ENCODE measurements around the gene TLE3. TPM values are rescaled to one million over a fixed set of nuclear protein-coding genes. Genes with fewer than 3 reads are reported as not detected.

The TLE3 gene
- total and polyA plus RNA-seq, 2 of the 4 experiments (the other 2 are of a cell fraction): 6.5 to 16.3 TPM

DNA sequence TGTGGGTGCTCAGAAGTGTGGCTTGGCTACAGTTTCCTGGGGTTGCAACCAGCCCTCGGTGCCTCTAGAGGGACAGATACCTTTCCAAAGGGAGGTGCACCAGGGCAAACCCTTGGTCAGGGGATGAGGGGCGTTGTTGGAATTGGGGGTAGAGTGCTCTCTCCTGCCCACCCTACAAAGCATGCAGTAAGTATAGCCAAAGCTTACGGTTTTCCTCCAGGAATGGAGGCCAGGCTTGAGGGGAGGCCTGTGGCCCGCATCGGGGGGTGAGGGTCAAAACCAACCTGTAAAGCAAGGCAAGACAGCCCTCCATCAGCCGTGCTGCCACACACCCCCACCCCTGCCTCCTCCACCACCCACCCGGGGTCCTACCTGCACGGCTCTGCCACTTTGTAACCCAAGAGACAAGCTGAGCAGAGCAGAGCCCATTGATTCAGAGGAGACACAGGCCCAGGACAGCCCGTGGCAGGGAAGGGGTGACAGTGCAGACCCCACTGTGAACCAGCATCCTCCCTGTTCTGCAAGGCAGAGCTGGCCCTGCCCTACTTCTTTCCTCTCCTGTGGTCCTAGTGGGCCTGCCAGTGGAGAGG is 41.5 kb downstream of the TLE3 start:
- no peak overlapping the region for H4K8ac ChIP-seq (ENCODE audit: low read depth in 2 of 2, low read length in 2 of 2)
- in situ Hi-C loops (cut with MboI; ENCODE audit: low sequenced_read_pairs): no loop called here
- no peak overlapping the region for H3K18ac ChIP-seq (ENCODE audit: low read depth, low read length)
- ATAC-seq (ENCODE audit: low read depth) (no peak), DNase-seq (no peak)
- no peak overlapping the region for H2BK15ac ChIP-seq (ENCODE audit: low read depth, low read length)
- H3K4me2 ChIP-seq (ENCODE audit: low read depth, low read length): no peak overlapping the region
- peaks cover 24% of the 10 kb centered on the region for H4K20me1 ChIP-seq (ENCODE audit: insufficient read depth, low read length)
- H3K4me3 ChIP-seq (ENCODE audit: insufficient read depth, low read depth, low read length): no peak overlapping the region
- H3K4me1 ChIP-seq (ENCODE audit: control insufficient read depth, insufficient read depth, low read length): no peaks in the 10 kb centered on the region
- H3K9me1 ChIP-seq (ENCODE audit: insufficient read depth, low read length): peaks cover 9% of the 10 kb centered on the region; the same call in 1 of the 2 replicates
- no peak overlapping the region for H2AK5ac ChIP-seq (ENCODE audit: low read depth, low read length)
- no peak overlapping the region for H2BK20ac ChIP-seq (ENCODE audit: low read depth, low read length)
- 83% methylated on average over 1 of the region's 9 CpGs; no CpG with 5 or more reads in 1 of the 2 experiments for WGBS, 2 experiments (ENCODE audit: extremely low coverage in 2 of 2, insufficient read length in 1 of 2)
- H3K56ac ChIP-seq (ENCODE audit: extremely low read depth, insufficient read depth, low read length): no peak overlapping the region
- no peaks in the 10 kb centered on the region for H3K27me3 ChIP-seq (ENCODE audit: control insufficient read depth, insufficient read depth, low read length)
- H3K36me3 ChIP-seq (ENCODE audit: control insufficient read depth, insufficient read depth, low read length): peaks cover 90% of the 10 kb centered on the region
- no peak overlapping the region for H2BK120ac ChIP-seq (ENCODE audit: low read depth, low read length)
- no peak overlapping the region for H3K4ac ChIP-seq (ENCODE audit: low read depth, low read length)
- no peak overlapping the region for H2AK9ac ChIP-seq (replicated peaks; ENCODE audit: low read depth, low read length, poor library complexity)
- H3K23ac ChIP-seq (ENCODE audit: low read depth, low read length): no peak overlapping the region
- H3K9ac ChIP-seq (ENCODE audit: low read depth, low read length): no peak overlapping the region
- H4K91ac ChIP-seq (ENCODE audit: insufficient read depth, low read depth, low read length): no peak overlapping the region
- H2BK5ac ChIP-seq (ENCODE audit: low read depth, low read length, poor library complexity, severe bottlenecking): no peak overlapping the region
- H3K14ac ChIP-seq (replicated peaks; ENCODE audit: low read depth, low read length): no peak overlapping the region
- no TSS peak for BruUV-seq (replicated peaks)
- ChIA-PET CTCF (no interaction called here), POLR2A (ENCODE audit: unreplicated experiment) (no interaction called here)
- dilution Hi-C loops (cut with HindIII; ENCODE audit: low sequenced_read_pairs, unreplicated experiment): no loop called here
- H4K5ac ChIP-seq (ENCODE audit: low read depth, low read length): no peak overlapping the region
- H3K79me1 ChIP-seq (ENCODE audit: low read depth in 1 of 2, low read length in 2 of 2): peaks cover 5 to 9% of the 10 kb centered on the region in 2 experiments
- H3K27ac ChIP-seq (ENCODE audit: insufficient read depth, low read length): no peak overlapping the region
- intact Hi-C loops (cut with micrococcal nuclease): no loop called here
- TF ChIP-seq, protein P1, sequence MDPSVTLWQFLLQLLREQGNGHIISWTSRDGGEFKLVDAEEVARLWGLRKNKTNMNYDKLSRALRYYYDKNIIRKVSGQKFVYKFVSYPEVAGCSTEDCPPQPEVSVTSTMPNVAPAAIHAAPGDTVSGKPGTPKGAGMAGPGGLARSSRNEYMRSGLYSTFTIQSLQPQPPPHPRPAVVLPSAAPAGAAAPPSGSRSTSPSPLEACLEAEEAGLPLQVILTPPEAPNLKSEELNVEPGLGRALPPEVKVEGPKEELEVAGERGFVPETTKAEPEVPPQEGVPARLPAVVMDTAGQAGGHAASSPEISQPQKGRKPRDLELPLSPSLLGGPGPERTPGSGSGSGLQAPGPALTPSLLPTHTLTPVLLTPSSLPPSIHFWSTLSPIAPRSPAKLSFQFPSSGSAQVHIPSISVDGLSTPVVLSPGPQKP (IDR thresholded peaks at IDR 0.05; ENCODE audit: borderline replicate concordance, low read depth, low read length): no peak
- no peak for TF ChIP-seq BHLHE40 (IDR thresholded peaks at IDR 0.05; ENCODE audit: low read depth, low read length)
- TF ChIP-seq RAD21 (IDR thresholded peaks at IDR 0.05; ENCODE audit: low read length): no peak
- no peak for TF ChIP-seq MAFK (IDR thresholded peaks at IDR 0.05; ENCODE audit: low read depth, low read length)
- no peak for TF ChIP-seq RFX5 (IDR thresholded peaks at IDR 0.05; ENCODE audit: low read depth, low read length)
- peak overlapping the region; percentile 40 for H2AFZ ChIP-seq (replicated peaks; ENCODE audit: low read length, poor library complexity)
- no peaks in the 10 kb centered on the region for H3K9me3 ChIP-seq (ENCODE audit: control insufficient read depth, insufficient read depth, low read length)
